PC-9 (cell line): ENCODE measurements around the gene NDUFAF8. TPM values are rescaled to one million over a fixed set of nuclear protein-coding genes. Genes with fewer than 3 reads are reported as not detected.
A peak's percentile ranks its signal among the peaks of the same experiment; 100 is the strongest.

Experiments used
- BruUV-seq: library from RNA; stranded (reverse); fragments of 400-500 nt; replicated peaks from 2 replicates; lab custom pipeline; 2021; lab: Mats Ljungman, UMichigan
- CTCF ChIA-PET: fragments of 300-600 bp; sonication (Branson Sonifier 250); formaldehyde crosslinking; loops from one replicate; lab custom pipeline; 2022; ENCODE audit warnings: antibody characterized with exemption; lab: Charles Lee
- POLR2A ChIA-PET: fragments of 300-600 bp; sonication (Branson Sonifier 250); formaldehyde crosslinking; loops from one replicate; lab custom pipeline; 2022; ENCODE audit warnings: antibody characterized with exemption; ENCODE audit not compliant: unreplicated experiment; lab: Charles Lee
- DNase-seq, 2 experiments: peaks; one replicate each; pipeline versions ENCODE4 v3.0.0 to v3.0.0-alpha.2; 2015 to 2022; ENCODE audit warnings: mixed read lengths in 1 of 2
- H2AFZ ChIP-seq: fragments of 200-600 bp; sonication (generic); 2 replicates; pipeline ENCODE4 v1.8.1; 2017; ENCODE audit warnings: antibody characterized with exemption
- H3F3A ChIP-seq: fragments of 200-600 bp; sonication (generic); 2 replicates; pipeline ENCODE4 v1.8.1; 2017; ENCODE audit warnings: antibody characterized with exemption, mild to moderate bottlenecking, low read depth; ENCODE audit not compliant: insufficient read depth
- H3K27ac ChIP-seq: fragments of 200-600 bp; sonication (generic); 2 replicates; pipeline ENCODE4 v1.6.1; 2016; ENCODE audit warnings: mixed run types
- H3K27me3 ChIP-seq: fragments of 200-600 bp; sonication (generic); 2 replicates; pipeline ENCODE4 v1.6.1; 2016; ENCODE audit warnings: low read depth, mixed run types; ENCODE audit not compliant: insufficient read depth
- H3K36me3 ChIP-seq: fragments of 200-600 bp; sonication (generic); 2 replicates; pipeline ENCODE4 v1.6.1; 2016; ENCODE audit warnings: low read depth, mixed run types
- H3K4me1 ChIP-seq: fragments of 200-600 bp; sonication (generic); replicated peaks from 2 replicates; pipeline ENCODE4 v1.6.1; 2016; ENCODE audit warnings: mixed run types; ENCODE audit not compliant: insufficient read depth
- H3K4me2 ChIP-seq: fragments of 200-600 bp; sonication (generic); 2 replicates; pipeline ENCODE4 v1.6.1; 2017; ENCODE audit warnings: mixed run types
- H3K4me3 ChIP-seq: fragments of 200-600 bp; sonication (generic); 2 replicates; pipeline ENCODE4 v1.6.1; 2016; ENCODE audit warnings: mixed run types
- H3K79me2 ChIP-seq: fragments of 200-600 bp; sonication (generic); 2 replicates; pipeline ENCODE4 v1.6.1; 2017; ENCODE audit warnings: low read depth, mixed run types
- H3K9me2 ChIP-seq: fragments of 200-600 bp; sonication (generic); 2 replicates; pipeline ENCODE4 v1.8.1; 2017; ENCODE audit warnings: mild to moderate bottlenecking; ENCODE audit not compliant: insufficient read depth
- H3K9me3 ChIP-seq: fragments of 200-600 bp; sonication (generic); 2 replicates; pipeline ENCODE4 v1.8.1; 2016; ENCODE audit warnings: low read depth; ENCODE audit not compliant: insufficient read depth
- H4K20me1 ChIP-seq: fragments of 200-600 bp; sonication (generic); 2 replicates; pipeline ENCODE4 v1.8.1; 2017; ENCODE audit not compliant: insufficient read depth
- EZH2 ChIP-seq: fragments of 200-600 bp; sonication (generic); IDR thresholded peaks from 2 replicates; pipeline ENCODE4 v1.8.0; 2017; ENCODE audit warnings: antibody characterized with exemption, low read depth
- intact Hi-C: fragments of 100-400 bp; cut with micrococcal nuclease; formaldehyde crosslinking; loops from one replicate; pipeline ENCODE4 v1.10.0; 2022; ENCODE audit not compliant: unreplicated experiment
- total RNA-seq: library from RNA; stranded (reverse); gene quantifications from 2 replicates; pipeline ENCODE4 v1.2.3, GENCODE V29; 2021
- TF ChIP-seq, protein P1 (sequence below): fragments of 200-600 bp; sonication (generic); conservative IDR thresholded peaks from 2 replicates; pipeline ENCODE4 v1.6.1; 2017; ENCODE audit warnings: mixed run types, antibody characterized with exemption, mild to moderate bottlenecking, moderate library complexity

NDUFAF8 gene
- total RNA-seq, 1 experiment from 2014 or later: 53.3 TPM

GRCh38 chr17:81200695-81201580, 38.2 kb upstream of the NDUFAF8 start:
- intact Hi-C loops: loop anchor here (5.0 kb wide), 1 partner anchor 59 kb away; no protein-coding TSS in a partner anchor

DNA sequence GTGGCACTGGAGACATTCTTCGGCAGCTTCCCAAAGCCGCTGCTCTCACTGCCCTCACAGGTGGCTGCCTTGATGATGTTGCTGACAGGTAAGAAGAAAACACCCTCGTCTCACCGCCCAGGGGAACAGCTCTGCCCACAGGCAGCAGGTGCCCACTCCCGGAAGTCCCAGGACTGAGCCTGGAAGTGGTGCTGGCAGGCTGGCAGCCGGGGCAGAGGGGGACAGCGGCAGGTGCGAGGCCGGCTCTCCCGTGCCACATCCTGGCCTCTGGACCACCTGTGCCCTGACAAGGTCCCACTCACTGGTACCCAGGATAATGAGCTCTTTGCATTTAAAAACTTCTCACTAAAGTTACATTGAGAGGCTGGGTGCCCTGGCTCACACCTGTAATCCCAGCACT, 36.8 kb upstream of the NDUFAF8 start:
- intact Hi-C loops: loop anchor here (5.0 kb wide), 1 partner anchor 60 kb away; no protein-coding TSS in a partner anchor
- H4K20me1 ChIP-seq: no peaks in the 10 kb centered on the region
- no peaks in the 10 kb centered on the region for H3K79me2 ChIP-seq
- no peaks in the 10 kb centered on the region for H3K36me3 ChIP-seq
- H3K27ac ChIP-seq: no peak overlapping the region
- BruUV-seq: no TSS peak
- no peaks in the 10 kb centered on the region for H3K4me1 ChIP-seq
- ChIA-PET CTCF (no interaction called here), POLR2A (no interaction called here)
- H3F3A ChIP-seq: no peaks in the 10 kb centered on the region
- no peak for DNase-seq
- H3K4me3 ChIP-seq: no peak overlapping the region
- H3K4me2 ChIP-seq: no peak overlapping the region
- no peaks in the 10 kb centered on the region for H3K9me2 ChIP-seq
- no peak overlapping the region for H2AFZ ChIP-seq
- no peak for TF ChIP-seq EZH2
- TF ChIP-seq, protein P1, sequence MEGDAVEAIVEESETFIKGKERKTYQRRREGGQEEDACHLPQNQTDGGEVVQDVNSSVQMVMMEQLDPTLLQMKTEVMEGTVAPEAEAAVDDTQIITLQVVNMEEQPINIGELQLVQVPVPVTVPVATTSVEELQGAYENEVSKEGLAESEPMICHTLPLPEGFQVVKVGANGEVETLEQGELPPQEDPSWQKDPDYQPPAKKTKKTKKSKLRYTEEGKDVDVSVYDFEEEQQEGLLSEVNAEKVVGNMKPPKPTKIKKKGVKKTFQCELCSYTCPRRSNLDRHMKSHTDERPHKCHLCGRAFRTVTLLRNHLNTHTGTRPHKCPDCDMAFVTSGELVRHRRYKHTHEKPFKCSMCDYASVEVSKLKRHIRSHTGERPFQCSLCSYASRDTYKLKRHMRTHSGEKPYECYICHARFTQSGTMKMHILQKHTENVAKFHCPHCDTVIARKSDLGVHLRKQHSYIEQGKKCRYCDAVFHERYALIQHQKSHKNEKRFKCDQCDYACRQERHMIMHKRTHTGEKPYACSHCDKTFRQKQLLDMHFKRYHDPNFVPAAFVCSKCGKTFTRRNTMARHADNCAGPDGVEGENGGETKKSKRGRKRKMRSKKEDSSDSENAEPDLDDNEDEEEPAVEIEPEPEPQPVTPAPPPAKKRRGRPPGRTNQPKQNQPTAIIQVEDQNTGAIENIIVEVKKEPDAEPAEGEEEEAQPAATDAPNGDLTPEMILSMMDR: no peak
- H3K9me3 ChIP-seq: no peaks in the 10 kb centered on the region
- H3K27me3 ChIP-seq: no peaks in the 10 kb centered on the region

More at GRCh38 chr17:81200695-81201580, 38.2 kb upstream of the NDUFAF8 start:
- Histone ChIP-seq H2AFZ (no peak overlapping the region), H4K20me1 (no peaks in the 10 kb centered on the region), H3K4me1 (no peaks in the 10 kb centered on the region), H3K9me2 (no peaks in the 10 kb centered on the region), H3K27ac (no peak overlapping the region), H3F3A (no peaks in the 10 kb centered on the region), H3K4me2 (no peak overlapping the region), H3K36me3 (no peaks in the 10 kb centered on the region), H3K79me2 (no peaks in the 10 kb centered on the region), H3K27me3 (no peaks in the 10 kb centered on the region), H3K4me3 (no peak overlapping the region), H3K9me3 (no peaks in the 10 kb centered on the region)
- no TSS peak for BruUV-seq
- CTCF ChIA-PET: interaction anchor here (0.6 to 0.8 kb wide), 3 partner anchors 26 to 59 kb away, joined by 3 to 11 read pairs (median 4); no protein-coding TSS in a partner anchor
- no peak for TF ChIP-seq EZH2
- TF ChIP-seq, protein P1: peak; percentile 66
- peak; percentile 45 to 53 for DNase-seq
- POLR2A ChIA-PET: no interaction called here

DNA sequence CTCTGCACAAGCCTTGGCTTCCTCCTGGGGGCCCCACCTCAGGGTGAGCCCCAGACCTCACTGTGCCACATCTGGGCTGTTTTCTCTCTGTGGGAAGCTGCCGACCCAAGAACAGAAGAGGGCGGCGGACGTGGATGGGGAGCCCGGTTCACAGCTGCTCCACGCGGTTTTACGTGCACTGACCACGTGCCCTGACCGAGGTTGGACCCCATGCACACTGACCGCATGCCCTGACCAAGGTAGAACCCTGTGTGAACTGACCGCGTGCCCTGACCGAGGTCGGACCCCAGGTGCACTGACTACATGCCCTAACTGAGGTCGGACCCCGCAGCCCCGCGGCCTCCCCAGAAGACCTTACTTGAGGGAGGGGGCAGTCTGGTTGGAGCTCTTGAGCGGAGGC, 36.0 kb upstream of the NDUFAF8 start:
- Histone ChIP-seq H3F3A (no peaks in the 10 kb centered on the region), H3K4me3 (no peak overlapping the region), H3K9me2 (no peaks in the 10 kb centered on the region), H3K4me1 (no peaks in the 10 kb centered on the region), H3K79me2 (no peaks in the 10 kb centered on the region), H3K4me2 (no peak overlapping the region), H2AFZ (no peak overlapping the region), H3K9me3 (no peaks in the 10 kb centered on the region), H4K20me1 (no peaks in the 10 kb centered on the region), H3K36me3 (no peaks in the 10 kb centered on the region), H3K27me3 (no peaks in the 10 kb centered on the region), H3K27ac (no peak overlapping the region)
- TF ChIP-seq EZH2: no peak
- TF ChIP-seq, protein P1: no peak
- ChIA-PET POLR2A (no interaction called here), CTCF (no interaction called here)
- no peak for DNase-seq
- intact Hi-C loops: loop anchor here (5.0 kb wide), 1 partner anchor 61 kb away; no protein-coding TSS in a partner anchor
- no TSS peak for BruUV-seq
